Uterus (tissue), 2 donors: Measurements from ENCODE around the gene GNPNAT1.

Experiments used
- CTCF ChIP-seq, 4 experiments: fragments of 200-600 bp in 2 of 4; fragments of 450-650 bp in 2 of 4; sonication (generic) in 2 of 4; IDR thresholded peaks; one replicate each; pipeline ENCODE4 v1.5.1; 2016 to 2019; ENCODE audit warnings: antibody characterized with exemption in 4 of 4, mild to moderate bottlenecking in 2 of 4, moderate library complexity in 1 of 4
- POLR2A ChIP-seq, 2 donors: fragments of 450-650 bp; IDR thresholded peaks; one replicate each; pipeline ENCODE4 v1.6.1; 2016; ENCODE audit warnings: antibody characterized with exemption in 2 of 2, mild to moderate bottlenecking in 1 of 2, moderate library complexity in 1 of 2

- no peak for TF ChIP-seq CTCF (IDR thresholded peaks at IDR 0.05)
- TF ChIP-seq POLR2A (IDR thresholded peaks at IDR 0.05): no peak
These were observed 46.0 kb upstream of the GNPNAT1 start for GRCh38 chr14:52837451-52837850.
